ENCODE data around the gene C3orf18.

The C3orf18 gene

GRCh38 chr3:50577348-50577747 lies 9.8 kb upstream of the C3orf18 start:
- DNase-seq, result no peak

- no peak for DNase-seq
Measured at GRCh38 chr3:50575372-50575771, 7.8 kb upstream of the C3orf18 start.

GRCh38 chr3:50574444-50574831 lies 6.9 kb upstream of the C3orf18 start:
- no peak for DNase-seq

GRCh38 chr3:50573566-50574443 lies 6.3 kb upstream of the C3orf18 start:
- no peak for DNase-seq

GRCh38 chr3:50572801-50573371 lies 5.3 kb upstream of the C3orf18 start:
- no peak for DNase-seq

GRCh38 chr3:50572158-50572557 lies 4.6 kb upstream of the C3orf18 start:
- DNase-seq, result peak; percentile 59

- no peak for DNase-seq
Measured at GRCh38 chr3:50571486-50571885, 3.9 kb upstream of the C3orf18 start.

- DNase-seq, result no peak
Measured at GRCh38 chr3:50570508-50571279, 3.1 kb upstream of the C3orf18 start.

- DNase-seq, result peak; percentile 94
Measured at GRCh38 chr3:50568947-50569749, 1.6 kb upstream of the C3orf18 start, which contains the start of gene HEMK1. Gene HEMK1, plus strand, starts transcription at chr3:50569522. Its CDS starts 1,583 bp downstream, at chr3:50571105.

- no peak for DNase-seq
Measured at GRCh38 chr3:50567011-50567385, 549 bp downstream of the C3orf18 start.

GRCh38 chr3:50564321-50564720 lies 3.2 kb downstream of the C3orf18 start:
- DNase-seq, result no peak

- DNase-seq, result no peak
Measured at GRCh38 chr3:50563867-50564266, 3.7 kb downstream of the C3orf18 start.

GRCh38 chr3:50562861-50563260 lies 4.7 kb downstream of the C3orf18 start:
- DNase-seq, result peak; percentile 72

- DNase-seq, result no peak
Measured at GRCh38 chr3:50559702-50560101, 7.8 kb downstream of the C3orf18 start.

GRCh38 chr3:50557915-50558314 lies 9.6 kb downstream of the C3orf18 start:
- peak; percentile 5 for DNase-seq

GRCh38 chr3:50557106-50557505 lies 10.4 kb downstream of the C3orf18 start:
- DNase-seq, result no peak

GRCh38 chr3:50554553-50554952 lies 13.0 kb downstream of the C3orf18 start:
- DNase-seq, result no peak

GRCh38 chr3:50552598-50552997 lies 14.9 kb downstream of the C3orf18 start:
- no peak for DNase-seq

- no peak for DNase-seq
Measured at GRCh38 chr3:50551681-50552435, 15.7 kb downstream of the C3orf18 start.

- no peak for DNase-seq
Measured at GRCh38 chr3:50551054-50551659, 16.4 kb downstream of the C3orf18 start.

GRCh38 chr3:50550079-50550736 lies 17.3 kb downstream of the C3orf18 start:
- peak; percentile 22 for DNase-seq
